Peyer's patch (tissue), 4 donors: ENCODE measurements around the gene RAB39A.

Experiments
- POLR2A ChIP-seq, 2 donors: fragments of 450-650 bp; IDR thresholded peaks; one replicate each; pipeline ENCODE4 v1.5.1; 2017; ENCODE audit warnings: antibody characterized with exemption in 2 of 2, mild to moderate bottlenecking in 2 of 2, moderate library complexity in 2 of 2
- TF ChIP-seq, protein P1 (sequence below), 6 experiments: fragments of 450-650 bp in 4 of 6; fragments of 200-600 bp in 2 of 6; sonication (generic) in 1 of 6; IDR thresholded peaks; one replicate each; pipeline ENCODE4 v1.5.1; 2017 to 2019; ENCODE audit warnings: antibody characterized with exemption in 6 of 6, mild to moderate bottlenecking in 3 of 6, moderate library complexity in 1 of 6

DNA sequence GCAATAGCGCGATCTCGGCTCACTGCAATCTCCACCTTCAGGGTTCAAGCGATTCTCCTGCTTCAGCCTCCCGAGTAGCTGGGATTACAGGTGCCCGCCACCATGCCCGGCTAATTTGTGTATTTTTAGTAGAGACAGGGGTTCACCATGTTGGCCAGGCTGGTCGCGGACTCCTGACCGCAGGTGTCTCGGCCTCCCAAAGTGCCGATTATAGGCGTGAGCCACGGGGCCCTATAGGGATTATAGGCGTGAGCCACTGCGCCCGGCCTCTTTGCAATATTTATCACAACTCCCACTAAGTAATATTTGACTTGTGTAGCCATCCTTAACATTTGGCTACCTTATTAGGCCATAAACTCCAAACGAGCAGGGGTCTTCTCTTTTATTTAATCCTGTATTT is 79.6 kb downstream of the RAB39A start:
- no peak for TF ChIP-seq POLR2A (IDR thresholded peaks at IDR 0.05)
- TF ChIP-seq, protein P1, sequence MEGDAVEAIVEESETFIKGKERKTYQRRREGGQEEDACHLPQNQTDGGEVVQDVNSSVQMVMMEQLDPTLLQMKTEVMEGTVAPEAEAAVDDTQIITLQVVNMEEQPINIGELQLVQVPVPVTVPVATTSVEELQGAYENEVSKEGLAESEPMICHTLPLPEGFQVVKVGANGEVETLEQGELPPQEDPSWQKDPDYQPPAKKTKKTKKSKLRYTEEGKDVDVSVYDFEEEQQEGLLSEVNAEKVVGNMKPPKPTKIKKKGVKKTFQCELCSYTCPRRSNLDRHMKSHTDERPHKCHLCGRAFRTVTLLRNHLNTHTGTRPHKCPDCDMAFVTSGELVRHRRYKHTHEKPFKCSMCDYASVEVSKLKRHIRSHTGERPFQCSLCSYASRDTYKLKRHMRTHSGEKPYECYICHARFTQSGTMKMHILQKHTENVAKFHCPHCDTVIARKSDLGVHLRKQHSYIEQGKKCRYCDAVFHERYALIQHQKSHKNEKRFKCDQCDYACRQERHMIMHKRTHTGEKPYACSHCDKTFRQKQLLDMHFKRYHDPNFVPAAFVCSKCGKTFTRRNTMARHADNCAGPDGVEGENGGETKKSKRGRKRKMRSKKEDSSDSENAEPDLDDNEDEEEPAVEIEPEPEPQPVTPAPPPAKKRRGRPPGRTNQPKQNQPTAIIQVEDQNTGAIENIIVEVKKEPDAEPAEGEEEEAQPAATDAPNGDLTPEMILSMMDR (IDR thresholded peaks at IDR 0.05) = no peak
